Measurements from ENCODE around the gene DYNC1I1. TPM values are rescaled to one million over a fixed set of nuclear protein-coding genes. Genes with fewer than 3 reads are reported as not detected.

DYNC1I1 gene
- total RNA-seq, 2 experiments from 2014 or later = not detected

DNA sequence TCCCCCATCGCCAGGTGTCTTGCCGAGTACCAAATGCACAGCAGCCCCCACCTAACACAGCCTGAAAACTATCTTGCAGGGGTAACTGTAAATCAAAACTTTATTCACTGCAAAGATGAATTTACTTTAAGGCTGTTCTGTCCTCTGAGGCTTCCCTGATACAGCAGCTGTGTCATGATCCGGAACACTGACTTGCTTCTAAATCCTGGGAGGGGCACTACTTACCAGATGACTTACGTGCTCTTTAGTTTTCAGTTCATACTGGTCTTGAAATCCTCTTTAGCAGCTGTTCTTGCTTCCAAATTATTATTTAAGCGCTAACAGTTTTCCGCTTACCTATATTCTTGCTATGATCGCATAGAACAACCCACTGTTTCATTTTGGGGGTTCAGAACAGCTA is 4.9 kb downstream of the DYNC1I1 start:
- H3K9me3 Mint-ChIP-seq = no peaks in the 10 kb centered on the region
- no peak for ATAC-seq
- H3K4me3 Mint-ChIP-seq = no peak overlapping the region
- no peaks in the 10 kb centered on the region for H3K4me1 Mint-ChIP-seq (ENCODE audit: low read depth)
- POLR2A ChIA-PET = no interaction called here
- intact Hi-C loops (cut with micrococcal nuclease) = no loop called here
- peaks cover 20% of the 10 kb centered on the region for H3K27me3 Mint-ChIP-seq
- H3K27ac Mint-ChIP-seq = no peak overlapping the region
- H3K36me3 Mint-ChIP-seq (ENCODE audit: low read depth) = no peaks in the 10 kb centered on the region
- TF ChIP-seq, protein P1, sequence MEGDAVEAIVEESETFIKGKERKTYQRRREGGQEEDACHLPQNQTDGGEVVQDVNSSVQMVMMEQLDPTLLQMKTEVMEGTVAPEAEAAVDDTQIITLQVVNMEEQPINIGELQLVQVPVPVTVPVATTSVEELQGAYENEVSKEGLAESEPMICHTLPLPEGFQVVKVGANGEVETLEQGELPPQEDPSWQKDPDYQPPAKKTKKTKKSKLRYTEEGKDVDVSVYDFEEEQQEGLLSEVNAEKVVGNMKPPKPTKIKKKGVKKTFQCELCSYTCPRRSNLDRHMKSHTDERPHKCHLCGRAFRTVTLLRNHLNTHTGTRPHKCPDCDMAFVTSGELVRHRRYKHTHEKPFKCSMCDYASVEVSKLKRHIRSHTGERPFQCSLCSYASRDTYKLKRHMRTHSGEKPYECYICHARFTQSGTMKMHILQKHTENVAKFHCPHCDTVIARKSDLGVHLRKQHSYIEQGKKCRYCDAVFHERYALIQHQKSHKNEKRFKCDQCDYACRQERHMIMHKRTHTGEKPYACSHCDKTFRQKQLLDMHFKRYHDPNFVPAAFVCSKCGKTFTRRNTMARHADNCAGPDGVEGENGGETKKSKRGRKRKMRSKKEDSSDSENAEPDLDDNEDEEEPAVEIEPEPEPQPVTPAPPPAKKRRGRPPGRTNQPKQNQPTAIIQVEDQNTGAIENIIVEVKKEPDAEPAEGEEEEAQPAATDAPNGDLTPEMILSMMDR (IDR thresholded peaks at IDR 0.05) = no peak
- DNase-seq = no peak
- CTCF ChIA-PET = no interaction called here

DNA sequence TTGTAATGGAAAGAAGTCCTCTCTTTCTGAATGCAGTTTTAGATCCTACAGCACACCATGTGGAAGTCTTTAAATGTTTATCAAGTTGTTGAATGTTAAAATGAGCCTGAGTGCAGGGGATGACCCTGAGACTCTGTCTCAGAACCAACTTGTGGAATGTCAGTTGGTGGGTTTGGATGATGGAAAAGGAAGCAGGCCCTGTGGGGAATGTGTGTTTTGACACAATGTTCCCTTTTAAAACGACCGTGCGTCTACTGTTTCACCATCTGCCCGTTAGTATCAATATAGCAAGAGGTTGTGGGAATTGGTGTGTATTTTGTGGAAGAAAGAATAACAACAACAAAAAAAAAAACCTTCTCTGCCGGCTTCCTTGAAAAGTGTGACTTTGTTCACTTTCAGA is 8.3 kb downstream of the DYNC1I1 start:
- CTCF ChIA-PET = no interaction called here
- intact Hi-C loops (cut with micrococcal nuclease) = no loop called here
- Mint-ChIP-seq H3K9me3 (no peaks in the 10 kb centered on the region), H3K36me3 (ENCODE audit: low read depth) (no peaks in the 10 kb centered on the region), H3K27ac (no peak overlapping the region), H3K4me1 (ENCODE audit: low read depth) (no peaks in the 10 kb centered on the region), H3K4me3 (no peak overlapping the region), H3K27me3 (peaks cover 4% of the 10 kb centered on the region)
- no peak for ATAC-seq
- TF ChIP-seq, protein P1 (IDR thresholded peaks at IDR 0.05) = no peak
- POLR2A ChIA-PET = no interaction called here
- no peak for DNase-seq

DNA sequence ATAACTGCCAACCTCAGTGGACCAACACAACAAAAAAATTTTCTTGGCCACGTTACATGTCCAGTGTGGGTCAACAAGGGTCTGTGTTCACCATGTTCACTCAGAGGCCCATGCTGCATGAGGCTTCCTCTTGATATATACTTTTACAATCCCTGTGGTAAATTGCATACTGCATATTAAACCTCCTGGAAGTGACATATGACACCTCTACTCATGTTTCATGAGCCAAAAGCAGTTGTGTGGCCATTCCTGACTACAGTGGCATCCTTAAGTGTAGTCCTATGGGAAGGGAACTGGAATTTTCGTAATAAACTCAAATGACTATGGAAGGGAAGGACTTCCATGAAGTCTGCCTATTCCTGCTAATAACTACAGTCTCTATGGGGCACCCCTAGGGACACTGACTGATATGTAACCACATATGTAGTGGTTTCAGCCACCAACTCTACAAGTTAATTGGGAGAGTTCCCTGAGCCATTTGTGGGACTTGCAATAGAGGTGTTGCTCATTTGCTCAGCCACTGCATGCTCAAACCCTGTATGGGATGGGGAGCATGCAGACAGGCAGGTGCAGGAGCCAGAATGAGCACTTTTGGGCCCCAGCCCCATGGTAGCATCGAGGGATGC is 9.7 kb downstream of the DYNC1I1 start:
- DNase-seq = no peak
- intact Hi-C loops (cut with micrococcal nuclease) = no loop called here
- H3K27ac Mint-ChIP-seq = no peak overlapping the region
- CTCF ChIA-PET = no interaction called here
- H3K27me3 Mint-ChIP-seq = peaks cover 4% of the 10 kb centered on the region
- no peak overlapping the region for H3K4me3 Mint-ChIP-seq
- H3K9me3 Mint-ChIP-seq = no peaks in the 10 kb centered on the region
- POLR2A ChIA-PET = no interaction called here
- TF ChIP-seq, protein P1 (IDR thresholded peaks at IDR 0.05) = no peak
- H3K36me3 Mint-ChIP-seq (ENCODE audit: low read depth) = no peaks in the 10 kb centered on the region
- no peaks in the 10 kb centered on the region for H3K4me1 Mint-ChIP-seq (ENCODE audit: low read depth)
- no peak for ATAC-seq

DNA sequence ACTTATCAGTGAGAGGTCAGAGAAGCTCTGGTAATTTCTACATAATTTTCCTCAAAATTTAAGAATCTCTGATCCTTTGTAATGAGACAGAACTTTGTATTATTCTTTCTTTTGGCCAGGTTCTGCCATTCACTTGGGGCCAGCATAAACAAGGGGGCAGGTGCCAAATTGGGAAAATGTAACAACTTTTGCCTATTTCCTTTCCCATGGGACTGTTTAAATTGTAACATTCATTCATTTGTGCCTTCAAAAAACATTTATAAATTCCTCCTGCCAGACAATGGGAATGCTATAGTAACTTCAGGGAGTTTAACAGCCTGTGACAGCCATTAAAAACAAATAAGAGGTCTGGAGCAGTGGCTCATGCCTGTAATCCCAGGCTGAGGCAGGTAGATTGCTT is 12.4 kb downstream of the DYNC1I1 start:
- peaks cover 6% of the 10 kb centered on the region for H3K27me3 Mint-ChIP-seq
- intact Hi-C loops (cut with micrococcal nuclease) = no loop called here
- no peak for ATAC-seq

DNA sequence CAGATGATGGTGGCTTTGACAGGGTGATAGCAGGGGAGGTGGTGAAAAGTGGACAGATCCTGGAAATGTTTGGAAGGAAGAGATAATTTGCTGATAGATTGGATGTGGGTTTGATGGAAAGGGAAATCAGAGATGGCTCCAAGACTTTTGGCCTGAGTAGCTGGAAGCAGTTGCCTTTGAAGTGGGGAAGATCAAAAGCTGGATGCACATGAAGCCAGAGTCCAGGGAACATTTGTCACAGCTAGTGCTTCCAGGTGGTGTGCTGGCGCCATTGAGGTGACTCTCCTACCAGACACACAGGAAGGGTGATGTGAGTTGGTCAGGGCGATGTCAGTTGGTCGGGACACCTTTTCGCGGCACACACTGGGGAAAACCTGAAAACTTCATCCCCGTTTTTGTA is 15.9 kb downstream of the DYNC1I1 start:
- TF ChIP-seq, protein P1 (IDR thresholded peaks at IDR 0.05) = no peak
- peaks cover 5% of the 10 kb centered on the region for H3K27me3 Mint-ChIP-seq
- CTCF ChIA-PET = no interaction called here
- H3K36me3 Mint-ChIP-seq (ENCODE audit: low read depth) = no peaks in the 10 kb centered on the region
- ATAC-seq (no peak), DNase-seq (no peak)
- POLR2A ChIA-PET = no interaction called here
- no peaks in the 10 kb centered on the region for H3K4me1 Mint-ChIP-seq (ENCODE audit: low read depth)
- intact Hi-C loops (cut with micrococcal nuclease) = no loop called here
- H3K9me3 Mint-ChIP-seq = no peaks in the 10 kb centered on the region
- no peak overlapping the region for H3K4me3 Mint-ChIP-seq
- no peak overlapping the region for H3K27ac Mint-ChIP-seq

More for the DNA sequence above, 12.4 kb downstream of the DYNC1I1 start:
- no peak for DNase-seq
- Mint-ChIP-seq H3K36me3 (ENCODE audit: low read depth) (no peaks in the 10 kb centered on the region), H3K9me3 (no peaks in the 10 kb centered on the region), H3K4me1 (ENCODE audit: low read depth) (no peaks in the 10 kb centered on the region), H3K4me3 (no peak overlapping the region), H3K27ac (no peak overlapping the region)
- POLR2A ChIA-PET = no interaction called here
- TF ChIP-seq, protein P1 (IDR thresholded peaks at IDR 0.05) = no peak
- CTCF ChIA-PET = no interaction called here
